DOHH2 (cell line): Measurements from ENCODE around the gene HOXC4.

Experiments
- H3F3A ChIP-seq: fragments of 200-600 bp; sonication (generic), shearing (Covaris generic); 2 replicates; pipeline ENCODE4 v1.6.0; 2016; ENCODE audit warnings: antibody characterized with exemption, mild to moderate bottlenecking; ENCODE audit not compliant: control insufficient read depth, insufficient read depth
- H3K27ac ChIP-seq: fragments of 200-600 bp; sonication (generic); 2 replicates; pipeline ENCODE4 v1.5.1; 2014; ENCODE audit warnings: low read depth, mild to moderate bottlenecking, low read length, moderate library complexity
- H3K27me3 ChIP-seq: fragments of 200-600 bp; sonication (generic); 2 replicates; pipeline ENCODE4 v1.6.1; 2014; ENCODE audit warnings: mild to moderate bottlenecking, low read length, mixed read lengths; ENCODE audit not compliant: control insufficient read depth
- H3K36me3 ChIP-seq: fragments of 200-600 bp; sonication (generic); 2 replicates; pipeline ENCODE4 v1.6.1; 2014; ENCODE audit warnings: mild to moderate bottlenecking, low read length, moderate library complexity, mixed read lengths; ENCODE audit not compliant: control insufficient read depth
- H3K4me1 ChIP-seq: fragments of 200-600 bp; sonication (generic); 2 replicates; pipeline ENCODE4 v1.6.1; 2014; ENCODE audit warnings: mild to moderate bottlenecking, low read length, mixed read lengths; ENCODE audit not compliant: control insufficient read depth
- H3K4me2 ChIP-seq: fragments of 200-600 bp; sonication (generic); 2 replicates; pipeline ENCODE4 v1.6.0; 2014; ENCODE audit warnings: mild to moderate bottlenecking, low read length, moderate library complexity
- H3K4me3 ChIP-seq: fragments of 200-600 bp; sonication (generic); 2 replicates; pipeline ENCODE4 v1.5.1; 2014; ENCODE audit warnings: mild to moderate bottlenecking, low read length, mixed read lengths
- H3K79me2 ChIP-seq: fragments of 200-600 bp; sonication (generic); 2 replicates; pipeline ENCODE4 v1.6.1; 2014; ENCODE audit warnings: mild to moderate bottlenecking, low read length, mixed read lengths; ENCODE audit not compliant: control insufficient read depth
- H3K9me2 ChIP-seq: fragments of 200-600 bp; sonication (generic); replicated peaks from 2 replicates; pipeline ENCODE4 v1.6.1; 2014; ENCODE audit warnings: mild to moderate bottlenecking, low read length, mixed read lengths; ENCODE audit not compliant: control insufficient read depth
- H3K9me3 ChIP-seq: fragments of 200-600 bp; sonication (generic); 2 replicates; pipeline ENCODE4 v1.6.1; 2014; ENCODE audit warnings: antibody characterized with exemption, low read length, mixed read lengths; ENCODE audit not compliant: control insufficient read depth, insufficient read depth
- H4K20me1 ChIP-seq: fragments of 200-600 bp; sonication (generic); 2 replicates; pipeline ENCODE4 v1.6.0; 2014; ENCODE audit warnings: low read depth, mild to moderate bottlenecking, antibody characterized with exemption, low read length, moderate library complexity; ENCODE audit not compliant: control insufficient read depth, insufficient read depth
- EZH2phosphoT487 ChIP-seq: fragments of 200-600 bp; sonication (generic); IDR thresholded peaks from 2 replicates; pipeline ENCODE4 v1.6.1; 2017; ENCODE audit warnings: borderline replicate concordance, mild to moderate bottlenecking, antibody characterized with exemption, low read length, moderate library complexity, mixed read lengths
- TF ChIP-seq, protein P1 (sequence below): fragments of 200-600 bp; sonication (generic); IDR thresholded peaks from one replicate; pipeline ENCODE4 v1.5.1; 2014; ENCODE audit warnings: antibody characterized with exemption, mild to moderate bottlenecking, low read depth, low read length; ENCODE audit not compliant: poor library complexity, severe bottlenecking

The HOXC4 gene

DNA sequence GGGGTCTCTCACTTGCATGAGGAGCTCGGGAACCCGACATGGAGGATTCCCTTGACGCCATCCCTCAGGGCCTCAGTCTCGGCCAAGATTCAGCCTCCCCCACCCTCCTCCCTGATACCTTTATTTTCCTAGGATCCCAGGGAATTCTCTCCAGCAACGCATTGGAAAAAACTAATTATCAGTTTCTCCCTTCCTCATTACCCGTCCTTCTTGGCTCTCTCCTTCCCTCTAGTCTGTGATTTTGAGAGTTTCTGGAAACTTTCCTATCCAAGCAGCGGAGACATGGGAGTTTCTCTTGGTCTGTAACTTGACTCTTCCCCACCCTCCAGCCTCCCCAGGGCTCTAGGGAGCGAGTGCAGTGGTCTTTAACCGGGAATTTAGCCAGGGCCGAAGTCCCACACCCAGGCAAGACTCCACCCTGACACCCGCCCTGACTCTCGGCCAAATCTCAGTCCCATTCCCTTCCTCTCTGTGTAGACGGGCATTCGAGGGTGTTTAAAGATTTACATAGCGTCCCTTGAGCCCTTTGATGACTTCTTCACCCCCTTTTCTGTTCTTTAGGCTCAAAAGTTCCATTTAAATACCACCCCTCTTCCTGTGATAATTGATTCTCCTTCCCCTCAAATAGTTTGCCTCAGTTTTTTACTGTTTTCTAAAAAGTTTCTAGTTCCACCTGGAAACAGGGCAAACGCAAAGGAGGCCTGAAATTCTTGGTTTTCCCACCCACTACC, 14.1 kb upstream of the HOXC4 start:
- H3K9me2 ChIP-seq: no peaks in the 10 kb centered on the region
- H3K4me1 ChIP-seq: peaks cover 24% of the 10 kb centered on the region
- H4K20me1 ChIP-seq: no peaks in the 10 kb centered on the region
- H3F3A ChIP-seq: no peaks in the 10 kb centered on the region
- H3K36me3 ChIP-seq: no peaks in the 10 kb centered on the region
- H3K9me3 ChIP-seq: no peaks in the 10 kb centered on the region
- H3K79me2 ChIP-seq: no peaks in the 10 kb centered on the region
- H3K27ac ChIP-seq: no peak overlapping the region
- TF ChIP-seq EZH2phosphoT487: no peak
- TF ChIP-seq, protein P1, sequence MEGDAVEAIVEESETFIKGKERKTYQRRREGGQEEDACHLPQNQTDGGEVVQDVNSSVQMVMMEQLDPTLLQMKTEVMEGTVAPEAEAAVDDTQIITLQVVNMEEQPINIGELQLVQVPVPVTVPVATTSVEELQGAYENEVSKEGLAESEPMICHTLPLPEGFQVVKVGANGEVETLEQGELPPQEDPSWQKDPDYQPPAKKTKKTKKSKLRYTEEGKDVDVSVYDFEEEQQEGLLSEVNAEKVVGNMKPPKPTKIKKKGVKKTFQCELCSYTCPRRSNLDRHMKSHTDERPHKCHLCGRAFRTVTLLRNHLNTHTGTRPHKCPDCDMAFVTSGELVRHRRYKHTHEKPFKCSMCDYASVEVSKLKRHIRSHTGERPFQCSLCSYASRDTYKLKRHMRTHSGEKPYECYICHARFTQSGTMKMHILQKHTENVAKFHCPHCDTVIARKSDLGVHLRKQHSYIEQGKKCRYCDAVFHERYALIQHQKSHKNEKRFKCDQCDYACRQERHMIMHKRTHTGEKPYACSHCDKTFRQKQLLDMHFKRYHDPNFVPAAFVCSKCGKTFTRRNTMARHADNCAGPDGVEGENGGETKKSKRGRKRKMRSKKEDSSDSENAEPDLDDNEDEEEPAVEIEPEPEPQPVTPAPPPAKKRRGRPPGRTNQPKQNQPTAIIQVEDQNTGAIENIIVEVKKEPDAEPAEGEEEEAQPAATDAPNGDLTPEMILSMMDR: no peak
- no peak overlapping the region for H3K4me3 ChIP-seq
- H3K27me3 ChIP-seq: peaks cover 15% of the 10 kb centered on the region
- H3K4me2 ChIP-seq: no peak overlapping the region

DNA sequence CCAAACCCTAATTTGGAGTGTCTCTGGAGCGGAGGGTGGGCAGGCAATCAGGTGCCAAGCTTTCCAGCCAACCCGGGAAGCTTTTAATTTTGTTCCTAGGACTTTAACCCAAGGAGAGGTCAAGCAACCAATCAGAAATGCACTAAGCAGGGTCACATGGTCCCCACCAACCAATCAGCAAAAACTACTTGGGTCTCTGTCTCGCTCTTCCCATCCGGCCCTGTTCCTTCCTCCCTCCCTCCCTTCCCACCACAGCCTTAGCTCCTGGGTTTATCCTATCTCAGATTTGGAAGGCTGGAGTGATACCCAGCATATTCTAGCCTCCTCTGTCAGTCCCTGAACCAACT, 13.5 kb upstream of the HOXC4 start:
- Histone ChIP-seq H3K27ac (no peak overlapping the region), H3K4me2 (no peak overlapping the region), H4K20me1 (no peaks in the 10 kb centered on the region), H3F3A (no peaks in the 10 kb centered on the region; the same call in 1 of the 2 replicates), H3K4me3 (no peak overlapping the region), H3K79me2 (no peaks in the 10 kb centered on the region), H3K9me2 (no peaks in the 10 kb centered on the region), H3K9me3 (no peaks in the 10 kb centered on the region), H3K36me3 (no peaks in the 10 kb centered on the region), H3K27me3 (peaks cover 10% of the 10 kb centered on the region), H3K4me1 (peaks cover 25% of the 10 kb centered on the region)
- TF ChIP-seq, protein P1: no peak

DNA sequence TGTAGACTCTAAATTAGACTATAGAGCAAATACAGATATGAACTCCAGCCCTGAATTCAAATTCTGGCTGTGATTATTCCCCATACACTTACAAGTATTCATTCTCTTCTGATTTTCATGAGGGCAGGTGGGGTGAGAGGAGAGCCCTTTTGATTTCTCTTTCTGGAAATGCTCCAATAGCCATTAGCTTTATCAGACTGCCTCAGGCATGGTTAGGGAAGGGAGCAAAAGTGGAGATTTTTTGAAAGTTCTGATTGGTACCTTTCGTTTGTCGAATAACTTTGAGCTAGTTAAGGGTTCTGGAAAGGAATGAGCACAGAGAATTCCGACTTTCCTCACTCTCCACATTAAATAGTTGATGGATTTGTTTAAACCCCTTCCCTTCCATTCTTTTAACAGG, 13.0 kb upstream of the HOXC4 start:
- no peaks in the 10 kb centered on the region for H4K20me1 ChIP-seq
- H3K9me3 ChIP-seq: no peaks in the 10 kb centered on the region
- no peaks in the 10 kb centered on the region; the same call in 1 of the 2 replicates for H3F3A ChIP-seq
- H3K4me2 ChIP-seq: no peak overlapping the region
- no peaks in the 10 kb centered on the region for H3K36me3 ChIP-seq
- peaks cover 10% of the 10 kb centered on the region for H3K27me3 ChIP-seq
- no peak overlapping the region for H3K4me3 ChIP-seq
- H3K4me1 ChIP-seq: peaks cover 25% of the 10 kb centered on the region
- no peaks in the 10 kb centered on the region for H3K79me2 ChIP-seq
- H3K9me2 ChIP-seq: no peaks in the 10 kb centered on the region
- H3K27ac ChIP-seq: no peak overlapping the region
- no peak for TF ChIP-seq EZH2phosphoT487
- TF ChIP-seq, protein P1: no peak
